Skeletal muscle satellite cell (primary cell): ENCODE results near the gene ATAD3B.

Experiments used
- H3K27me3 ChIP-seq: 2 replicates; pipeline ENCODE4 v1.7.0; 2013; ENCODE audit warnings: low read length; ENCODE audit not compliant: control insufficient read depth, insufficient read depth
- H3K36me3 ChIP-seq: 2 replicates; pipeline ENCODE4 v1.7.0; 2013; ENCODE audit warnings: mild to moderate bottlenecking, control low read depth, low read length; ENCODE audit not compliant: insufficient read depth
- H3K4me1 ChIP-seq: 2 replicates; pipeline ENCODE4 v1.7.0; 2013; ENCODE audit warnings: low read length; ENCODE audit not compliant: control insufficient read depth, insufficient read depth
- H3K4me2 ChIP-seq: 2 replicates; pipeline ENCODE4 v1.7.0; 2013; ENCODE audit warnings: mild to moderate bottlenecking, low read length
- H3K4me3 ChIP-seq: 2 replicates; pipeline ENCODE4 v1.7.0; 2013; ENCODE audit warnings: low read length
- H3K9ac ChIP-seq: 2 replicates; pipeline ENCODE4 v1.7.0; 2013; ENCODE audit warnings: mild to moderate bottlenecking, low read depth, low read length, moderate library complexity
- H3K9me3 ChIP-seq: replicated peaks from 2 replicates; pipeline ENCODE4 v1.7.0; 2013; ENCODE audit warnings: mild to moderate bottlenecking, control low read depth, low read length

The ATAD3B gene

DNA sequence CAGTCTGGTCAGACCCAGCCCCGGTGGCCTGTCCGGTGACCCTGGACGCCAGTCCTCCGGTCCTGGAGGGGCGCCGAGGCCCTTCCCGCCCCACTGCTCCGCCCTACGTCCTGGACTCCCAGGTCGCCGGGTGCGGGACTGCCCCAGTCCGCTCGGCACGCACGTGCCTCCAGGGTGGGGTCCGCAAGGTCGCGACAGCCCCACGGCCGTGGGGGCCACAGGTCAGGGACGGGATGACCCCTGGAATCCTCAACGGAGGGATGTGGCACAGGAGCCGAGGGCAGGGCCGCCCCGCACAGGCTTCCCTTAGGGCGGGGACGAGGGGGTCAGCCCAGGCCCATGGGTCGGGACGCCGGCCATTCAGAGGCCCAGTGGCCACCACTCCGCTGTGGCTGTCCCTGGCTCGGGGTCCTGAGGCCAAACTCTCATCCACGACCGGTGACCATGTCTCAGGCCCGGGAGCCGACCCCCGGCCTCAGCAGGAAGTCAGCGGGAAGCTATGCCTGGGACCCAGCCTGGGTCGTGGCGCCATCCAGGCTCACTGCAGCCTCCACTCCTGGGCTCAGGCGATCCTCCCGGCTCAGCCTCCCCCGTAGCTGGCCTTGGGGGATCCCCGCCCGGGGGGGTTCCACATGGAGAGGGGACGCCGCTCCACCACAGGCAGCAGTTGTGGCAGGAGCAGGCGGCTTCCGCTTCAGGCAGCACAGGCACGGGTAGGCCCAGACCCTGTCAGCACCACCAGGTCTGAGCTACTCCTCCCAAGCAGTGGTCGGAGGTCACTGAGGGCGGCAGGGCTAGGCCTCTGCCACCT, 69.5 kb downstream of the ATAD3B start:
- Histone ChIP-seq H3K4me1 (peaks cover 5% of the 10 kb centered on the region), H3K27me3 (no peaks in the 10 kb centered on the region), H3K9ac (peak overlapping the region; percentile 60), H3K9me3 (no peaks in the 10 kb centered on the region), H3K4me3 (peak overlapping the region; percentile 39), H3K4me2 (peak overlapping the region; percentile 78), H3K36me3 (peaks cover 38% of the 10 kb centered on the region)

DNA sequence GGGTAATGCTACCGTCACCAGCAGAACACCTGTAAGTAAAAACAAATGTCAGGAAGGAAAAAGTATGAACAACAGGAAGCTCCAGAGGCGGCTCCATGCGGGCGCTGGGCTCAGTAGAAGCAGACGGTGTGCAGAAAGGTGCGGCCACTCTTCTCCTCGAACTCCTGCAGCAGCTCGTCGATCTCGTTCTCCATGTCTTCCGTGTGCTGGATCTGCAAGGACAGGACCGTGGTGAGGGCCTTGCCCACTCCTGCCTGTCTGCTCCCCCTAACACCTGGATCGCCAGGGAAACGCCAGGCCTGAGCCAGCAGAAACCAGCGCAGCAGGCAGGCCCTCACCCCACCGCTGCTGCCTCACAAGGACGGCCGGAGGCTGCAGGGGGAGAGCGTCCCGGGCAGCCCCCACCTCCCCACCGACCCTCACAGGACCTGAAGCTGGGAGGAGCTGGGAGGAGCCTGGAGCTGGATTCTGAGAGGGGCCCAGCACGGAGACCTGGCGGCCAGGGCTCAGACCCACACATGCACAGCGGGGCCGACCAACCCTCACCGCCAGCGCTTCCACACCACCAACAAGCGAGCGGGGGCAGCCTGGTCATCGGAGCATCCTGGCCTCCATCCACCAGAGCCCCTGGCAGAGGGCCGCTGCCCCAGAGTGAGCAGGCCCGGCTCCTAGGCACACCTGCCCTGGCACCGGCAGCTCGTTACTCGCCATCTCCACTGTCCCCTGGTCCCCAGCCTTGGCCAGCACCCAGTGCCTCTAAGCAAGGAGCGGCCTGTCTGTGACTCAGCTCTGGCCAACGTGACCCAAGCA, 70.6 kb downstream of the ATAD3B start:
- H3K4me2 ChIP-seq, result no peak overlapping the region
- peaks cover 42% of the 10 kb centered on the region for H3K36me3 ChIP-seq
- H3K9ac ChIP-seq, result no peak overlapping the region
- H3K4me3 ChIP-seq, result no peak overlapping the region
- H3K4me1 ChIP-seq, result peaks cover 5% of the 10 kb centered on the region
- H3K27me3 ChIP-seq, result no peaks in the 10 kb centered on the region
- H3K9me3 ChIP-seq, result no peaks in the 10 kb centered on the region

DNA sequence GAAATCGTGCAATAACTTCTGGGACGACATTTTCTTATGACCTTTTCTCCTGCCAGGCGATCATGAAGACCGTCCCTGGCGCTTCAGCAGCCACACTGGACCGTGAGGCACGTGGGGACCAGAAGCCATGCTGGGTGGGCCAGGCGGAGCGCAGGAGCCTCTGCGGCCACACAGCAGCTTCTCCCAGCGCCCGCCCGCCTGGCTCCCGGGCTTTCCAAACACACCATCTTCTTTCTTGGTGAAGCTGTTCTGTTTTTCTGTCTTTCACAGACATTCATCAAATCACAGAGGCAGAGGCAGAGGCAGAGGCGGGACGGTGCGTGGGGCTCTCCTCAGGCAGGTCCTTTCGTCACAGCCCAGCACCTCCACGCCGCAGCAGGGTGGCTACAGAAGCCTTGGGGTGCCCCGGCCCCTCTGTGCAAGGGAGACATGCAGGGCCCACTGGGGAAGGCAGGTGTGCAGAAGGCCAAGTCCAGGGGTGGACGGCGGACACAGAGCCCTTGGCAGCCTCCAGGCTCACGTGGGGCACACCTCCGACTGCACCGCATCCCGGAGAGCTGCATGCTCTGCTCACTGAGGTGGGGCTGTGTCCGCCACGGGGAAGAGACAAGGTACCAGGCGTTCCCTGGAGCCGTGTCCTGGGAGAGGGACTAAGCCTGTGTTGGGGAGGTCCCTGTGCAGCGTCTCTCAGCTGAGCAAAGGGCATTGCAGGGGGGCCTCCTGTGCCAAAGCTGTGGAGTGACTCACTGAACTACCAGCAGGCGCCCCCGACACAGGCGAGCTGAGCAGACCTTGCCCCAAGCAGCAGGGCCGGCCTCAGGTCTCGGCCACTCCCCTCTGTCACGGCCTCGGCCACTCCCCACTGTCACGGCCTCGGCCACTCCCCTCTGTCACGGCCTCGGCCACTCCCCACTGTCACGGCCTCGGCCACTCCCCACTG, 71.5 kb downstream of the ATAD3B start:
- no peak overlapping the region for H3K4me3 ChIP-seq
- H3K9me3 ChIP-seq, result no peaks in the 10 kb centered on the region
- H3K4me1 ChIP-seq, result peaks cover 5% of the 10 kb centered on the region
- no peak overlapping the region for H3K4me2 ChIP-seq
- H3K27me3 ChIP-seq, result no peaks in the 10 kb centered on the region
- peaks cover 39% of the 10 kb centered on the region for H3K36me3 ChIP-seq
- H3K9ac ChIP-seq, result no peak overlapping the region

DNA sequence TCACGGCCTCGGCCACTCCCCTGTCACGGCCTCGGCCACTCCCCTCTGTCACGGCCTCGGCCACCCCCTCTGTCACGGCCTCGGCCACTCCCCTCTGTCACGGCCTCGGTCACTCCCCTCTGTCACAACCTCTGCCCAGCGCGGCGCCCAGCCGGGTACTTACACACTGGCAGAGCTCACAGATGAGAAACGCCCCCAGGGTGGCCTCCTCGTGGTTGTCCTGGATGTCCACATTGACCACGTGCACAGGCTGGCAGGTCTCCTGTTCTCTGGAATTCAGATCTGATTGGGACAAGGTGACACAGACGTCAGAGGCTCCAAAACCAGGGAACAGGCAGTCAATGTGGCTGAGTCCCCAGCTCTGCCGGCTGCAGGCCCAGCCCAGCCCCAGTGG, 72.1 kb downstream of the ATAD3B start:
- Histone ChIP-seq H3K4me1 (peaks cover 5% of the 10 kb centered on the region), H3K4me2 (no peak overlapping the region)

GRCh38 chr1:1544544-1544943, 73.0 kb downstream of the ATAD3B start:
- H3K9ac ChIP-seq, result no peak overlapping the region
- H3K27me3 ChIP-seq, result no peaks in the 10 kb centered on the region
- H3K4me3 ChIP-seq, result no peak overlapping the region
- peaks cover 36% of the 10 kb centered on the region for H3K36me3 ChIP-seq
- peaks cover 5% of the 10 kb centered on the region for H3K4me1 ChIP-seq
- no peak overlapping the region for H3K4me2 ChIP-seq
- H3K9me3 ChIP-seq, result no peaks in the 10 kb centered on the region

More for the DNA sequence above, 72.1 kb downstream of the ATAD3B start:
- Histone ChIP-seq H3K36me3 (peaks cover 36% of the 10 kb centered on the region), H3K27me3 (no peaks in the 10 kb centered on the region), H3K9me3 (no peaks in the 10 kb centered on the region), H3K4me3 (no peak overlapping the region), H3K9ac (no peak overlapping the region)
